Activated T-cell treated with anti-CD3 and anti-CD28 coated beads, Interleukin-2, amount 50 U/mL, for 1 hour (primary cell): ENCODE results near the gene HOXC12.

Source experiments
- DNase-seq: peaks from one replicate; pipeline ENCODE4 v3.0.0-alpha.2; 2020

HOXC12 gene

GRCh38 chr12:53985692-53985993 lies 30.9 kb downstream of the HOXC12 start:
- no peak for DNase-seq

GRCh38 chr12:53985994-53986685 lies 31.4 kb downstream of the HOXC12 start:
- no peak for DNase-seq

- no peak for DNase-seq
Observed at GRCh38 chr12:53986686-53987483, 32.2 kb downstream of the HOXC12 start.

- DNase-seq = no peak
Observed at GRCh38 chr12:53987787-53988230, 33.1 kb downstream of the HOXC12 start.

- DNase-seq = no peak
Observed at GRCh38 chr12:53988541-53989226, 34.0 kb downstream of the HOXC12 start.

- DNase-seq = no peak
Observed at GRCh38 chr12:53989227-53990113, 34.8 kb downstream of the HOXC12 start.

- no peak for DNase-seq
Observed at GRCh38 chr12:53990311-53991076, 35.8 kb downstream of the HOXC12 start.

GRCh38 chr12:53991077-53991460 lies 36.4 kb downstream of the HOXC12 start:
- no peak for DNase-seq

GRCh38 chr12:53992377-53992889 lies 37.7 kb downstream of the HOXC12 start:
- no peak for DNase-seq

GRCh38 chr12:53993162-53994008 lies 38.7 kb downstream of the HOXC12 start:
- DNase-seq = no peak

- no peak for DNase-seq
Observed at GRCh38 chr12:53994009-53994263, 39.2 kb downstream of the HOXC12 start.

GRCh38 chr12:53994264-53995001 lies 39.7 kb downstream of the HOXC12 start:
- no peak for DNase-seq

- DNase-seq = peak; percentile 49
Observed at GRCh38 chr12:53995002-53995377, 40.3 kb downstream of the HOXC12 start.

- no peak for DNase-seq
Observed at GRCh38 chr12:53995378-53996239, 40.9 kb downstream of the HOXC12 start.

GRCh38 chr12:53996240-53997203 lies 41.8 kb downstream of the HOXC12 start:
- no peak for DNase-seq

- no peak for DNase-seq
Observed at GRCh38 chr12:53997204-53998109, 42.8 kb downstream of the HOXC12 start.
